ENCODE data around the gene COL7A1. TPM values are rescaled to one million over a fixed set of nuclear protein-coding genes. Genes with fewer than 3 reads are reported as not detected.

Gene COL7A1
- total RNA-seq, 1 experiment from 2014 or later: 22.9 TPM

DNA sequence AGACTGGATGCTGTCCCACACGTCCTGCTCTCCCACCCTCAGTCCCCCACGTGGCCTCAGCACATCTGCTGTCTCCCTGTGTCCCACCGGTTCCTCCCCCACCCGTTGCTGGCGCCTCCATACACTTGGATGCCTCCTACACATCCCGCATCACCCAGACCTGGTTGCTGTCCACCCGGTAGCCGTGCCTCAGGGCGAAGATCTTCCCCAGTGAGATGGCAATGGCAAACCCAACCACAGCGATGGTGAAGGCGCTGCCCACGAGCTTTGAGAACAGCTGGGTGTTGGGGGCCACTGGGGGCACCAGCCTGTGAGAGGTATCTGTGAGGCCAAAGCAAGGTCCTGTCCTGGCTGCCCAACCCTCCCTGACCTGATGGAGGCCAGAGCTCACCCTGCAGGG, 35.7 kb upstream of the COL7A1 start:
- H3K4me2 ChIP-seq (ENCODE audit: insufficient read depth, insufficient read length, low read length): no peak overlapping the region
- no peak overlapping the region for H3K4ac ChIP-seq (ENCODE audit: low read depth, low read length)
- no peak overlapping the region for H3K9ac ChIP-seq (ENCODE audit: extremely low read depth, insufficient read length, low read length)
- H3K79me2 ChIP-seq (ENCODE audit: insufficient read depth, low read length): no peaks in the 10 kb centered on the region
- no peak overlapping the region for H3K18ac ChIP-seq (ENCODE audit: insufficient read length, low read depth, low read length)
- H3K23me2 ChIP-seq (ENCODE audit: insufficient read length, low read depth, low read length, poor library complexity, severe bottlenecking): peaks cover 6% of the 10 kb centered on the region
- Mint-ChIP-seq H3K9me3 (no peaks in the 10 kb centered on the region), H3K36me3 (ENCODE audit: insufficient read depth in 1 of 3, low read depth in 3 of 3) (peaks cover 45 to 73% (median 72%) of the 10 kb centered on the region in 3 experiments), H3K27me3 (ENCODE audit: low read depth) (peaks cover 1% of the 10 kb centered on the region; the same call in 1 of the 2 replicates), H3K4me1 (peaks cover 6 to 8% of the 10 kb centered on the region in 2 experiments), H3K27ac (no peak overlapping the region), H3K4me3 (no peak overlapping the region)
- H3K27me3 ChIP-seq (ENCODE audit: insufficient read depth, low read length): no peaks in the 10 kb centered on the region
- no peak overlapping the region for H3K27ac ChIP-seq (ENCODE audit: insufficient read length, low read depth, low read length)
- no peak overlapping the region; the same call in 1 of the 2 replicates for H3K14ac ChIP-seq (ENCODE audit: insufficient read depth, low read length)
- H4K8ac ChIP-seq (replicated peaks; ENCODE audit: insufficient read length, low read depth, low read length): no peak overlapping the region
- H3K4me1 ChIP-seq (ENCODE audit: insufficient read depth, low read length): no peaks in the 10 kb centered on the region; the same call in 1 of the 2 replicates
- TF ChIP-seq CTCF (conservative IDR thresholded peaks at IDR 0.05): no peak
- H3T11ph ChIP-seq (ENCODE audit: low read length): no peak overlapping the region
- H3K56ac ChIP-seq (ENCODE audit: insufficient read length, low read depth, low read length): no peak overlapping the region
- H2BK120ac ChIP-seq (ENCODE audit: low read depth, low read length, poor library complexity, severe bottlenecking): no peak overlapping the region
- H4K5ac ChIP-seq (ENCODE audit: insufficient read length, low read depth, low read length): no peak overlapping the region
- no peak overlapping the region for H2BK20ac ChIP-seq (ENCODE audit: low read depth, low read length, poor library complexity, severe bottlenecking)
- no peak for DNase-seq
- no peaks in the 10 kb centered on the region for H3K9me3 ChIP-seq (ENCODE audit: control insufficient read depth, low read depth, low read length)
- H4K91ac ChIP-seq (ENCODE audit: insufficient read length, low read depth, low read length): no peak overlapping the region
- WGBS (ENCODE audit: extremely low coverage, insufficient read length, low lambda C conversion rate): no CpG with 5 or more reads among the region's 12 CpGs
- H3K79me1 ChIP-seq (ENCODE audit: insufficient read depth, low read depth, low read length, poor library complexity, severe bottlenecking): no peaks in the 10 kb centered on the region
- no peak overlapping the region for H2BK5ac ChIP-seq (ENCODE audit: insufficient read length, low read length)
- no peaks in the 10 kb centered on the region for H4K20me1 ChIP-seq (ENCODE audit: control insufficient read depth, insufficient read depth, insufficient read length)
- no peak overlapping the region for H3K23ac ChIP-seq (ENCODE audit: insufficient read length, low read depth, low read length)
- H2BK15ac ChIP-seq (ENCODE audit: low read depth, low read length): no peak overlapping the region
- H2AFZ ChIP-seq (ENCODE audit: low read length): no peak overlapping the region
- no peak overlapping the region for H2BK12ac ChIP-seq (ENCODE audit: insufficient read length, low read depth, low read length)
- H2AK5ac ChIP-seq (ENCODE audit: insufficient read length, low read length): no peak overlapping the region

Data from H9 (cell line).